ENCODE results near the gene CC2D1B.

- TF ChIP-seq EZH2 (IDR thresholded peaks at IDR 0.05): no peak
- no peak for TF ChIP-seq POLR2AphosphoS5 (IDR thresholded peaks at IDR 0.05; ENCODE audit: borderline replicate concordance, low read depth, low read length)
These were observed 20.8 kb downstream of the CC2D1B start for GRCh38 chr1:52345252-52345651.

Measured in SK-N-MC (cell line).